Measurements from ENCODE around the gene RPTOR. TPM values are rescaled to one million over a fixed set of nuclear protein-coding genes. Genes with fewer than 3 reads are reported as not detected.

Gene RPTOR
- total and polyA plus RNA-seq, 12 donors = 7.9 to 30.3 (median 25.6) TPM

DNA sequence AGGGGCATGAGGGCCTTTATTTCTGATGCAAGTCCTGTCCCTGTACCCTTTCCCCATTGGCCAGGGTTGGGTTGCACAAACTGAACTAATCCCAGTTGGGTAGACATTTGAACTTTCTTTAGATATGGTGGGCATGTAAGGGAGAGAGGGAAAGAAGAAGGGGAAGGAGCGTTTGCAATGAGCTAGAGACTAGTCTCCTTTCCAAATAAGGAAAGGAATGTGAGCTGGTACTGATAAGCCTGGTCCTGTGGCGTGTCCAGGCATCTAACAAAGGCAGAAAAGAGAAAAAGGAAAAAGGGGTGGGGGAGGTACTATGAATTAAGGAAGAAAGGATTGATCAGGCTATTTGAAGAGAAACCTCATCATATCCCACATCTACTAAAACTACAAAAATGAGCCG lies 467.3 kb downstream of the RPTOR start:
- intact Hi-C loops (cut with DNase I) = loop anchor here in 1 of 10 donors (10.0 kb wide), 1 partner anchor 193 kb away; no protein-coding TSS in a partner anchor
- no peak for ATAC-seq
- no peak for TF ChIP-seq CTCF (IDR thresholded peaks at IDR 0.05)

GRCh38 chr17:81012574-81013447 lies 468.2 kb downstream of the RPTOR start:
- Histone ChIP-seq H3K36me3 (no peaks in the 10 kb centered on the region), H3K9me3 (peaks cover 0 to 28% (median 3%) of the 10 kb centered on the region in 11 donors), H3K4me1 (peaks cover 0 to 12% (median 3%) of the 10 kb centered on the region in 9 donors), H3K27ac (no peak overlapping the region), H3K27me3 (no peaks in the 10 kb centered on the region), H3K4me3 (no peak overlapping the region)
- ATAC-seq = peak in 1 of 8 donors; percentile 47
- TF ChIP-seq CTCF (IDR thresholded peaks at IDR 0.05) = no peak
- 88 to 92% methylated on average over 13 of the region's 13 CpGs for WGBS, 2 donors
- no peak for DNase-seq
- intact Hi-C loops (cut with DNase I) = loop anchor here in 1 of 10 donors (10.0 kb wide), 1 partner anchor 192 kb away; no protein-coding TSS in a partner anchor

More for the DNA sequence above, 467.3 kb downstream of the RPTOR start:
- 47 to 56% methylated on average over 3 of the region's 3 CpGs for WGBS, 2 donors
- Histone ChIP-seq H3K4me3 (no peak overlapping the region), H3K9me3 (peaks cover 0 to 26% (median 3%) of the 10 kb centered on the region in 11 donors), H3K4me1 (peaks cover 0 to 6% (median 0%) of the 10 kb centered on the region in 9 donors), H3K27me3 (no peaks in the 10 kb centered on the region), H3K36me3 (no peaks in the 10 kb centered on the region), H3K27ac (no peak overlapping the region)
- DNase-seq = no peak

DNA sequence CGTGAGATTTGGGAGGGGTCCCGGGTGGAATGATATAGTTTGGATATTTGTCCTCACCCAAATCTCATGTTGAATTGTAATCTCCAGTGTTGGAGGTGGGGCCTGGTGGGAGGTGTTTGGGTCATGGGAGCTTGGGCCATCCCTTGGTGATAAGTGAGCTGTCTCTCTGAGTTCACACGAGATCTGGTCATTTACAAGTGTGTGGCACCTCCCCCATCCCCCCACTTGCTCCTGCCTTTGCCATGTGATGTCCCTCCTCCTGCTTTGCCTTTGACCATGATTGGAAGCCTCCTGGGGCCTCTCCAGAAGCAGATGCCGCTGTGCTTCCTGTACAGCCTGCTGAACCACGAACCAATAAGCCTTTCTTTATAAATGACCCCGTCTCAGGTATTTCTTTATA lies 469.0 kb downstream of the RPTOR start:
- no peak overlapping the region for H3K27ac ChIP-seq
- ATAC-seq = no peak
- no peak for TF ChIP-seq CTCF (IDR thresholded peaks at IDR 0.05)
- no peaks in the 10 kb centered on the region for H3K27me3 ChIP-seq
- peaks cover 0 to 19% (median 11%) of the 10 kb centered on the region in 9 donors for H3K4me1 ChIP-seq
- WGBS, 2 donors = 73 to 74% methylated on average over 6 of the region's 6 CpGs
- peaks cover 0 to 28% (median 3%) of the 10 kb centered on the region in 11 donors for H3K9me3 ChIP-seq
- H3K4me3 ChIP-seq = no peak overlapping the region
- DNase-seq = no peak
- H3K36me3 ChIP-seq = no peaks in the 10 kb centered on the region
- intact Hi-C loops (cut with DNase I) = loop anchor here in 1 of 10 donors (10.0 kb wide), 1 partner anchor 191 kb away; no protein-coding TSS in a partner anchor

DNA sequence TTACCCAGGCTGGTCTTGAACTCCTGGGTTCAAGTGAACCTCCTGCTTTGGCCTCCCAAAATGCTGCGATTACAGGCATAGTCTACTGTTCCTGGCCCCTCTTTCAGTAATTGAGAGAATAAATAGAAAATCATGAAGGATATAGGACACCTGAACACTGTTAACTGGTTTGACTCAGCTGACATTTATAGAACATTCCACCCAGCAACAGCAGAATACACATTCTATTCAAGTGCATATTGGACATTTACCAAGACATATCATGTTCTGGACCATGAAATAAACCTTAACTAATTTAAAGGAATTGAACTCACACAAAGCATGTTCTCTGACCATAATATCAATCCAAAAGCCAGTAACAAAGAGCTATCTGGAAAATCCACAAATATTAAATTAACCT lies 470.5 kb downstream of the RPTOR start:
- Histone ChIP-seq H3K9me3 (peaks cover 0 to 28% (median 3%) of the 10 kb centered on the region in 11 donors), H3K4me3 (no peak overlapping the region), H3K27ac (no peak overlapping the region), H3K36me3 (no peaks in the 10 kb centered on the region), H3K4me1 (peaks cover 0 to 20% (median 15%) of the 10 kb centered on the region in 9 donors), H3K27me3 (no peaks in the 10 kb centered on the region)
- intact Hi-C loops (cut with DNase I) = loop anchor here in 1 of 10 donors (10.0 kb wide), 1 partner anchor 190 kb away; no protein-coding TSS in a partner anchor
- TF ChIP-seq CTCF (IDR thresholded peaks at IDR 0.05) = no peak
- 83 to 90% methylated on average over 1 of the region's 1 CpG for WGBS, 2 donors
- DNase-seq = no peak
- no peak for ATAC-seq

Other genes starting within 250 kb of the RPTOR start
- gene ENDOV, start 129.7 kb upstream of the RPTOR start, total RNA-seq = 10 to 100 TPM in 8 of 10 donors, 1 to 10 TPM in 2; 9.0 to 19.9 (median 13.5) TPM
- gene ENDOV, start 129.7 kb upstream of the RPTOR start, polyA plus RNA-seq = 10 to 100 TPM in 1 of 2 donors, 1 to 10 TPM in 1; 7.7 to 12.3 TPM
- not detected for gene NPTX1, start 68.2 kb upstream of the RPTOR start, total RNA-seq
- under 1 TPM in 1 of 2 donors, not detected in 1; 0.03 TPM for gene NPTX1, start 68.2 kb upstream of the RPTOR start, polyA plus RNA-seq